PC-3 (cell line): ENCODE measurements around the gene SPC25. TPM values are rescaled to one million over a fixed set of nuclear protein-coding genes. Genes with fewer than 3 reads are reported as not detected.

ENCODE experiments used
- ATAC-seq: fragments of 200-7000 bp; cut with Tn5 transposase; 2 replicates; pipeline ENCODE4 v1.9.1; 2020; ENCODE audit warnings: mild to moderate bottlenecking, moderate library complexity
- BruUV-seq: library from RNA; stranded (reverse); fragments of 400-500 nt; replicated peaks from 2 replicates; lab custom pipeline; 2021; lab: Mats Ljungman, UMichigan
- CTCF ChIA-PET: fragments of 300-600 bp; sonication (Branson Sonifier 250); formaldehyde crosslinking; loops from one replicate; lab custom pipeline; 2022; ENCODE audit warnings: antibody characterized with exemption; lab: Charles Lee
- POLR2A ChIA-PET: fragments of 300-600 bp; sonication (Branson Sonifier 250); formaldehyde crosslinking; loops from one replicate; lab custom pipeline; 2022; ENCODE audit warnings: antibody characterized with exemption; ENCODE audit not compliant: unreplicated experiment; lab: Charles Lee
- DNase-seq: peaks from one replicate; pipeline ENCODE4 v3.0.0-alpha.2; 2015
- H2AFZ ChIP-seq: fragments of 300-600 bp; sonication (generic); 2 replicates; pipeline ENCODE4 v1.6.0; 2016; ENCODE audit warnings: antibody characterized with exemption, low read length
- H3F3A ChIP-seq: fragments of 300-600 bp; sonication (generic); one replicate; pipeline ENCODE4 v1.6.0; 2017; ENCODE audit warnings: antibody characterized with exemption, low read length, control low read depth, mild to moderate bottlenecking; ENCODE audit not compliant: unreplicated experiment
- H3K27ac ChIP-seq: fragments of 300-600 bp; sonication (generic); 2 replicates; pipeline ENCODE4 v1.5.1; 2016; ENCODE audit warnings: mild to moderate bottlenecking, low read length
- H3K27me3 ChIP-seq: fragments of 300-600 bp; sonication (generic); 2 replicates; pipeline ENCODE4 v1.6.1; 2016; ENCODE audit warnings: low read length, mixed read lengths
- H3K36me3 ChIP-seq: fragments of 300-600 bp; sonication (generic); 2 replicates; pipeline ENCODE4 v1.6.1; 2016; ENCODE audit warnings: low read depth, mixed run types, low read length, mixed read lengths
- H3K4me1 ChIP-seq: fragments of 300-600 bp; sonication (generic); 2 replicates; pipeline ENCODE4 v1.5.1; 2016; ENCODE audit warnings: low read length; ENCODE audit not compliant: insufficient read depth
- H3K4me2 ChIP-seq: fragments of 300-600 bp; sonication (generic); 2 replicates; pipeline ENCODE4 v1.6.0; 2016; ENCODE audit warnings: low read length
- H3K4me3 ChIP-seq: fragments of 300-600 bp; sonication (generic); 2 replicates; pipeline ENCODE4 v1.5.1; 2016; ENCODE audit warnings: mild to moderate bottlenecking, low read length, mixed read lengths
- H3K79me2 ChIP-seq: fragments of 300-600 bp; sonication (generic); 2 replicates; pipeline ENCODE4 v1.6.1; 2017; ENCODE audit warnings: low read length, mixed read lengths
- H3K9ac ChIP-seq: fragments of 300-600 bp; sonication (generic); 2 replicates; pipeline ENCODE4 v1.6.0; 2016; ENCODE audit warnings: mild to moderate bottlenecking, low read length
- H3K9me2 ChIP-seq: fragments of 300-600 bp; sonication (generic); replicated peaks from 2 replicates; pipeline ENCODE4 v1.6.1; 2016; ENCODE audit warnings: mixed run types, low read length, mixed read lengths
- H3K9me3 ChIP-seq: fragments of 300-600 bp; sonication (generic); 2 replicates; pipeline ENCODE4 v1.6.1; 2016; ENCODE audit warnings: low read length, mixed read lengths
- H4K20me1 ChIP-seq: fragments of 300-600 bp; sonication (generic); 2 replicates; pipeline ENCODE4 v1.6.1; 2016; ENCODE audit warnings: low read length, mixed read lengths
- CTCF ChIP-seq: fragments of 300-600 bp; sonication (generic); conservative IDR thresholded peaks from 2 replicates; pipeline ENCODE4 v1.5.1; 2017; ENCODE audit warnings: antibody characterized with exemption, low read depth, mild to moderate bottlenecking, low read length
- EZH2 ChIP-seq: fragments of 300-600 bp; sonication (generic); IDR thresholded peaks from one replicate; pipeline ENCODE4 v1.6.1; 2017; ENCODE audit warnings: antibody characterized with exemption, mild to moderate bottlenecking, low read length; ENCODE audit not compliant: unreplicated experiment
- EZH2phosphoT487 ChIP-seq: fragments of 300-600 bp; sonication (generic); IDR thresholded peaks from 2 replicates; pipeline ENCODE4 v1.6.1; 2018; ENCODE audit warnings: mild to moderate bottlenecking, antibody characterized with exemption, low read length, borderline replicate concordance
- intact Hi-C: fragments of 100-400 bp; cut with micrococcal nuclease; formaldehyde crosslinking; loops from 2 replicates; pipeline ENCODE4 v1.9.0; 2023
- total RNA-seq: library from RNA; depleted of rRNA; stranded (reverse); fragments of >200 nt; gene quantifications from 2 replicates; pipeline ENCODE4 v1.2.3, GENCODE V29; 2014

SPC25 gene
- total RNA-seq, 1 experiment from 2014 or later, result 11.1 TPM

- no TSS peak for BruUV-seq
- H2AFZ ChIP-seq, result no peak overlapping the region
- no peaks in the 10 kb centered on the region for H3F3A ChIP-seq
- H3K79me2 ChIP-seq, result no peaks in the 10 kb centered on the region
- no peak for DNase-seq
- intact Hi-C loops, result no loop called here
- ChIA-PET CTCF (no interaction called here), POLR2A (no interaction called here)
- TF ChIP-seq EZH2 (no peak), EZH2phosphoT487 (no peak)
- H3K27me3 ChIP-seq, result peaks cover 59% of the 10 kb centered on the region
- H3K4me1 ChIP-seq, result no peaks in the 10 kb centered on the region
- no peak overlapping the region for H3K4me2 ChIP-seq
- no peaks in the 10 kb centered on the region for H4K20me1 ChIP-seq
- H3K9me3 ChIP-seq, result no peaks in the 10 kb centered on the region
- H3K27ac ChIP-seq, result no peak overlapping the region
- no peaks in the 10 kb centered on the region for H3K36me3 ChIP-seq
- H3K9ac ChIP-seq, result no peak overlapping the region
- H3K9me2 ChIP-seq, result no peaks in the 10 kb centered on the region
- H3K4me3 ChIP-seq, result no peak overlapping the region
- no peak for ATAC-seq
Observed at GRCh38 chr2:168915441-168916330, 25.5 kb upstream of the SPC25 start.

DNA sequence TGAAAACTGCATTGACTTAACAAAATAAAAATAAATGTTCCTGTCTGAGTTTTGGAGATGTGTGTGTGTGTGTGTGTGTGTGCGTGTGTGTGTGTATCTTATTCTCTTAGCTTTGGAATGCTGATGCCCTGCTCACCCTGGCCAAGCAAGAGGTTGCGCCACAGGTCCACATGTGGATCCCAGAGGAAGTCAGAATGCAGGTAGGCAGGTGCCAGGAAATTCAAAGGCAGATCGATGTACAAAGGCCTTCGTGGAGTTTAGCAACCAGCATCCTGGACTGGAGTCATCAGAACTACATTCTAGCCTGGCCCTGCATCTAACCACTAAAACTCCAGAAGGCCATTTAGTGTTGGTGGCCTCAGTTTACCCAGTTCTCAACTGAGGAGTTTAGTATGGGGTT is 23.3 kb upstream of the SPC25 start:
- Histone ChIP-seq H3K9me3 (no peaks in the 10 kb centered on the region), H3K9ac (no peak overlapping the region), H3K79me2 (no peaks in the 10 kb centered on the region), H3F3A (no peaks in the 10 kb centered on the region), H2AFZ (no peak overlapping the region), H3K4me1 (no peaks in the 10 kb centered on the region), H3K36me3 (no peaks in the 10 kb centered on the region), H3K4me2 (no peak overlapping the region), H4K20me1 (no peaks in the 10 kb centered on the region), H3K9me2 (no peaks in the 10 kb centered on the region), H3K27ac (no peak overlapping the region), H3K27me3 (peaks cover 78% of the 10 kb centered on the region), H3K4me3 (no peak overlapping the region)
- CTCF ChIA-PET, result no interaction called here
- no peak for TF ChIP-seq EZH2
- TF ChIP-seq CTCF, result no peak
- no peak for TF ChIP-seq EZH2phosphoT487
- no TSS peak for BruUV-seq
- intact Hi-C loops, result no loop called here
- DNase-seq (no peak), ATAC-seq (no peak)
- POLR2A ChIA-PET, result no interaction called here

DNA sequence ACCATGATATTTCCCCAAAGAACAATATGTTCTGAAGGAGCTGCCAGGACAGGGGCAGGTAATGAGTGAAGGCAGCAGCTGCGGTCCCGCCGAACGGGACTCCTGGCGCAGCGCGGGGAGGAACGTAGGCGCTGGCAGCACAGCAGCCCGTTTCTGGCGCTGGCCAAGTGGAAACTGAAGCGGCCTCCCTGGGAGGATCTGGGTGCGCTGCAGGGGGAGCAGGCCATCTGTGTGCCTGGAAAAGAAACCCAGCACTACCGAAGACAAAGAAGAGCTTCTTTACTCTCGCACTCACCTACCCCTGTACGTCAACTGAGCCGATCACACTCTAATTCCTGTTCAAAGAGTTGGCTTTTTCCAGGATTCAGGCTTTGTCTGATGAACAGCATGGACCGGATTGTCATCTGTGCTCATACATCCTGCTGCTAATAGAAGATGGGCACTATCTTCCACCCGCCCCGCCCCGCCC is 22.7 kb upstream of the SPC25 start:
- Histone ChIP-seq H3K9me3 (no peaks in the 10 kb centered on the region), H3K27me3 (peaks cover 79% of the 10 kb centered on the region), H3K4me2 (peak overlapping the region; percentile 79), H4K20me1 (no peaks in the 10 kb centered on the region), H3K79me2 (no peaks in the 10 kb centered on the region), H3K4me3 (peak overlapping the region; percentile 55), H3F3A (no peaks in the 10 kb centered on the region), H3K9me2 (no peaks in the 10 kb centered on the region), H3K27ac (no peak overlapping the region), H3K4me1 (no peaks in the 10 kb centered on the region), H2AFZ (peak overlapping the region; percentile 67), H3K9ac (no peak overlapping the region), H3K36me3 (no peaks in the 10 kb centered on the region)
- intact Hi-C loops, result no loop called here
- ChIA-PET POLR2A (no interaction called here), CTCF (no interaction called here)
- no TSS peak for BruUV-seq
- DNase-seq (peak; percentile 17), ATAC-seq (peak; percentile 81)
- TF ChIP-seq EZH2, result peak; percentile 56
- TF ChIP-seq EZH2phosphoT487, result no peak
- no peak for TF ChIP-seq CTCF
